Right lobe of liver (tissue), 6 donors: ENCODE measurements around the gene UBB. TPM values are rescaled to one million over a fixed set of nuclear protein-coding genes. Genes with fewer than 3 reads are reported as not detected.
A peak's percentile ranks its signal among the peaks of the same experiment; 100 is the strongest.

Experiments used
- ATAC-seq, 4 donors: fragments of 200-7000 bp; cut with Tn5 transposase; one replicate each; pipeline ENCODE4 v1.9.1; 2020; ENCODE audit warnings: mild to moderate bottlenecking in 4 of 4, moderate library complexity in 4 of 4
- DNase-seq, 3 donors: peaks; one replicate each; pipeline ENCODE4 v3.0.0-alpha.2; 2020
- H3K27ac ChIP-seq, 3 donors: fragments of 200-600 bp; one replicate each; pipeline ENCODE4 v1.8.0; 2022
- H3K27me3 ChIP-seq, 2 donors: fragments of 200-600 bp; one replicate each; pipeline ENCODE4 v1.8.0; 2022
- H3K36me3 ChIP-seq, 4 donors: fragments of 200-600 bp; sonication (generic) in 1 of 4; one replicate each; pipeline versions ENCODE4 v1.5.1 to v1.8.0; 2017 to 2022; ENCODE audit warnings: control low read depth in 1 of 4
- H3K4me1 ChIP-seq, 4 donors: fragments of 200-600 bp; sonication (generic) in 1 of 4; one replicate each; pipeline versions ENCODE4 v1.5.1 to v1.8.0; 2017 to 2022; ENCODE audit warnings: control low read depth in 1 of 4
- H3K4me3 ChIP-seq, 3 donors: fragments of 200-600 bp; one replicate each; pipeline ENCODE4 v1.8.0; 2022
- H3K9me3 ChIP-seq, 4 donors: fragments of 200-600 bp; sonication (generic) in 1 of 4; one replicate each; pipeline versions ENCODE4 v1.5.1 to v1.8.0; 2017 to 2022; ENCODE audit warnings: control low read depth in 1 of 4
- CTCF ChIP-seq, 4 donors: fragments of 200-600 bp in 3 of 4; fragments of 450-650 bp in 1 of 4; IDR thresholded peaks; one replicate each; pipeline versions ENCODE4 v1.5.1 to v1.8.0; 2016 to 2022; ENCODE audit warnings: antibody characterized with exemption in 4 of 4, mild to moderate bottlenecking in 2 of 4
- POLR2A ChIP-seq: fragments of 450-650 bp; IDR thresholded peaks from one replicate; pipeline ENCODE4 v1.6.1; 2017; ENCODE audit warnings: antibody characterized with exemption, mild to moderate bottlenecking
- WGBS: methylation state at CpG from one replicate; pipeline ENCODE4 v1.1.6; 2018; ENCODE audit warnings: low coverage, low lambda C conversion rate; ENCODE audit not compliant: insufficient coverage; ENCODE audit errors: missing lambda C conversion rate; 5-methylcytosine and 5-hydroxymethylcytosine counted together
- intact Hi-C, 2 donors: fragments of 100-400 bp; cut with DNase I; formaldehyde crosslinking; loops; one replicate each; pipeline versions ENCODE4 v1.11.2 to v1.14.1; 2022
- total RNA-seq, 6 experiments: library from RNA; depleted of rRNA in 2 of 6; stranded (reverse); fragments of >200 nt in 2 of 6; fragmentation: NEBNext Ultra II Directional in 3 of 6; extraction: Animal tissue kit (Norgen Biotek cat#: 25700) in 3 of 6; gene quantifications; one replicate each; pipeline versions ENCODE4 v1.1.0 to v1.2.4, GENCODE V29; 2016 to 2023
- donor health status: DM: no; HTN: yes; CAD: no.
- donor health status: DM: no; HTN: no; CAD: no.
- donor health status: DM: no; HTN: no; CAD: no.
- donor health status: DM: no; HTN: yes; CAD: no.
- donor health status: DM: no; HTN: yes; CAD: no.

Gene UBB
- total RNA-seq, 6 experiments from 2014 or later = 1,045 to 2,319 (median 1,420) TPM

- H3K27me3 ChIP-seq = no peaks in the 10 kb centered on the region
- no peak overlapping the region for H3K27ac ChIP-seq
- intact Hi-C loops = loop anchor here (10.0 kb wide), 2 partner anchors 53 to 163 kb away; partner anchors contain the start of gene TRPV2 (in 1 of the 2)
- no peaks in the 10 kb centered on the region for H3K9me3 ChIP-seq
- no peak for ATAC-seq
- no peak for DNase-seq
- no peak overlapping the region for H3K4me3 ChIP-seq
- no peak for TF ChIP-seq CTCF (IDR thresholded peaks at IDR 0.05)
- TF ChIP-seq POLR2A = no peak
- peaks cover 0 to 6% (median 0%) of the 10 kb centered on the region in 4 donors for H3K4me1 ChIP-seq
- 82% methylated on average over 6 of the region's 8 CpGs for WGBS
- no peaks in the 10 kb centered on the region for H3K36me3 ChIP-seq
These were observed 19.0 kb upstream of the UBB start for GRCh38 chr17:16361874-16362273.

- Histone ChIP-seq H3K4me1 (peaks cover 0 to 6% (median 0%) of the 10 kb centered on the region in 4 donors), H3K4me3 (no peak overlapping the region), H3K36me3 (no peaks in the 10 kb centered on the region), H3K27me3 (no peaks in the 10 kb centered on the region), H3K9me3 (no peaks in the 10 kb centered on the region), H3K27ac (no peak overlapping the region)
- no peak for TF ChIP-seq POLR2A
- TF ChIP-seq CTCF (IDR thresholded peaks at IDR 0.05) = peak; percentile 86 to 94 (median 94)
- WGBS = 2% methylated on average over 6 of the region's 6 CpGs
- DNase-seq (peak; percentile 68 to 76 (median 69)), ATAC-seq (peak; percentile 93 to 97 (median 95))
- intact Hi-C loops = loop anchor here (10.0 kb wide), 2 partner anchors 51 to 161 kb away; partner anchors contain the start of gene TRPV2 (in 1 of the 2)
These were observed 16.9 kb upstream of the UBB start for GRCh38 chr17:16363749-16364536.

- no peak overlapping the region for H3K4me3 ChIP-seq
- no peaks in the 10 kb centered on the region for H3K36me3 ChIP-seq
- no peaks in the 10 kb centered on the region for H3K27me3 ChIP-seq
- no peaks in the 10 kb centered on the region for H3K9me3 ChIP-seq
- H3K27ac ChIP-seq = no peak overlapping the region
- peaks cover 0 to 6% (median 0%) of the 10 kb centered on the region in 4 donors for H3K4me1 ChIP-seq
- intact Hi-C loops = loop anchor here (10.0 kb wide), 2 partner anchors 50 to 160 kb away; partner anchors contain the start of gene TRPV2 (in 1 of the 2)
- DNase-seq = no peak
- ATAC-seq = no peak
- TF ChIP-seq CTCF (IDR thresholded peaks at IDR 0.05) (no peak), POLR2A (no peak)
These were observed 16.3 kb upstream of the UBB start for GRCh38 chr17:16364625-16365024.

- Histone ChIP-seq H3K27ac (no peak overlapping the region), H3K4me3 (no peak overlapping the region), H3K4me1 (no peaks in the 10 kb centered on the region), H3K27me3 (no peaks in the 10 kb centered on the region), H3K36me3 (no peaks in the 10 kb centered on the region), H3K9me3 (no peaks in the 10 kb centered on the region)
- DNase-seq (no peak), ATAC-seq (peak in 1 of 4 donors; percentile 34)
- WGBS = 53% methylated on average over 5 of the region's 5 CpGs
- intact Hi-C loops = no loop called here
- TF ChIP-seq POLR2A (no peak), CTCF (IDR thresholded peaks at IDR 0.05) (no peak)
These were observed 9.1 kb upstream of the UBB start for GRCh38 chr17:16371742-16372141.
